Stimulated activated CD8-positive, alpha-beta memory T cell treated with anti-CD3 and anti-CD28 coated beads, Interleukin-7, amount 100 ng/mL, for 4 hours (primary cell): Measurements from ENCODE around the gene DAGLB.
"Not testable (repeated sequence)": the region's sequence is repeated elsewhere in the genome, so short reads cannot be mapped to it uniquely, and the experiment has no call there.

Source experiments
- DNase-seq, 2 donors: peaks; one replicate each; pipeline ENCODE4 v3.0.0-alpha.2; 2020; ENCODE audit warnings: low read depth in 2 of 2

The DAGLB gene

GRCh38 chr7:6399351-6399750 is 48.4 kb downstream of the DAGLB start:
- DNase-seq = no peak

- no peak for DNase-seq
Measured at GRCh38 chr7:6398943-6399342, 48.8 kb downstream of the DAGLB start.

- DNase-seq = not testable (repeated sequence)
Measured at GRCh38 chr7:6397759-6398495, 49.8 kb downstream of the DAGLB start.

GRCh38 chr7:6395898-6396595 is 51.7 kb downstream of the DAGLB start:
- DNase-seq = no peak

- no peak for DNase-seq
Measured at GRCh38 chr7:6394114-6394513, 53.6 kb downstream of the DAGLB start.

GRCh38 chr7:6393667-6394056 is 54.1 kb downstream of the DAGLB start:
- no peak for DNase-seq

- DNase-seq = no peak
Measured at GRCh38 chr7:6392712-6393666, 54.8 kb downstream of the DAGLB start.

GRCh38 chr7:6389728-6390127 is 58.0 kb downstream of the DAGLB start:
- no peak for DNase-seq

GRCh38 chr7:6387734-6388294 is 59.9 kb downstream of the DAGLB start:
- DNase-seq = no peak

- no peak for DNase-seq
Measured at GRCh38 chr7:6386779-6387178, 61.0 kb downstream of the DAGLB start.

GRCh38 chr7:6385909-6386560 is 61.7 kb downstream of the DAGLB start:
- no peak for DNase-seq

- no peak for DNase-seq
Measured at GRCh38 chr7:6385110-6385781, 62.5 kb downstream of the DAGLB start.

GRCh38 chr7:6384327-6384726 is 63.4 kb downstream of the DAGLB start:
- no peak for DNase-seq

GRCh38 chr7:6382817-6383216 is 64.9 kb downstream of the DAGLB start:
- DNase-seq = no peak

- DNase-seq = not testable (repeated sequence)
Measured at GRCh38 chr7:6381846-6382245, 65.9 kb downstream of the DAGLB start.

- DNase-seq = no peak
Measured at GRCh38 chr7:6380310-6381095, 67.3 kb downstream of the DAGLB start.

- DNase-seq = no peak
Measured at GRCh38 chr7:6379886-6380285, 67.9 kb downstream of the DAGLB start.

- not testable (repeated sequence) for DNase-seq
Measured at GRCh38 chr7:6378556-6378955, 69.2 kb downstream of the DAGLB start.

- no peak for DNase-seq
Measured at GRCh38 chr7:6376820-6377219, 70.9 kb downstream of the DAGLB start.
